Caco-2 (cell line): ENCODE measurements around the gene SDSL. TPM values are rescaled to one million over a fixed set of nuclear protein-coding genes. Genes with fewer than 3 reads are reported as not detected.

Experiments used
- BruUV-seq: library from RNA; stranded (reverse); fragments of 400-500 nt; replicated peaks from 2 replicates; lab custom pipeline; 2021; lab: Mats Ljungman, UMichigan
- CTCF ChIA-PET: fragments of 300-600 bp; sonication (Branson Sonifier 250); formaldehyde crosslinking; loops from one replicate; lab custom pipeline; 2022; ENCODE audit warnings: antibody characterized with exemption; lab: Charles Lee
- POLR2A ChIA-PET: fragments of 300-600 bp; sonication (Branson Sonifier 250); formaldehyde crosslinking; loops from one replicate; lab custom pipeline; 2022; ENCODE audit warnings: antibody characterized with exemption; lab: Charles Lee
- DNase-seq, 2 experiments: peaks; one replicate each; pipeline versions ENCODE4 v3.0.0 to v3.0.0-alpha.2; 2020 to 2022
- H3K27me3 ChIP-seq: replicated peaks from 2 replicates; pipeline ENCODE4 v1.6.0; 2011; ENCODE audit warnings: low read length; ENCODE audit not compliant: control insufficient read depth, insufficient read depth
- H3K36me3 ChIP-seq: 2 replicates; pipeline ENCODE4 v1.5.1; 2011; ENCODE audit warnings: low read length; ENCODE audit not compliant: control insufficient read depth, insufficient read depth
- H3K4me1 ChIP-seq: fragments of 250-450 bp; sonication (Bioruptor Pico); 2 replicates; pipeline ENCODE4 v1.5.1; 2020; ENCODE audit warnings: mild to moderate bottlenecking
- H3K4me3 ChIP-seq: 2 replicates; pipeline ENCODE4 v1.5.1; 2011; ENCODE audit warnings: low read depth, mild to moderate bottlenecking, control low read depth, low read length
- H3K9me3 ChIP-seq: fragments of 250-450 bp; sonication (Bioruptor Pico); 2 replicates; pipeline ENCODE4 v1.5.1; 2020; ENCODE audit warnings: mild to moderate bottlenecking, moderate library complexity
- H3K27ac Mint-ChIP-seq: one replicate; pipeline ENCODE4 v1.8.0; 2022; ENCODE audit warnings: mixed read lengths; ENCODE audit not compliant: unreplicated experiment
- H3K27me3 Mint-ChIP-seq: one replicate; pipeline ENCODE4 v1.8.0; 2022; ENCODE audit warnings: mixed read lengths; ENCODE audit not compliant: insufficient read depth, unreplicated experiment
- H3K36me3 Mint-ChIP-seq: one replicate; pipeline ENCODE4 v1.8.0; 2022; ENCODE audit warnings: mild to moderate bottlenecking, mixed read lengths; ENCODE audit not compliant: insufficient read depth, unreplicated experiment
- H3K4me1 Mint-ChIP-seq: one replicate; pipeline ENCODE4 v1.8.0; 2022; ENCODE audit warnings: low read depth, mixed read lengths; ENCODE audit not compliant: unreplicated experiment
- H3K4me3 Mint-ChIP-seq: one replicate; pipeline ENCODE4 v1.8.0; 2022; ENCODE audit warnings: mild to moderate bottlenecking, moderate library complexity, mixed read lengths; ENCODE audit not compliant: unreplicated experiment
- H3K9me3 Mint-ChIP-seq: one replicate; pipeline ENCODE4 v1.8.0; 2022; ENCODE audit warnings: mixed read lengths; ENCODE audit not compliant: unreplicated experiment
- intact Hi-C: fragments of 100-400 bp; cut with micrococcal nuclease; formaldehyde crosslinking; loops from one replicate; pipeline ENCODE4 v1.10.0; 2022; ENCODE audit not compliant: unreplicated experiment
- total RNA-seq: library from RNA; stranded (reverse); gene quantifications from 2 replicates; pipeline ENCODE4 v1.2.3, GENCODE V29; 2022
- TF ChIP-seq, protein P1 (sequence below), 2 experiments: fragments of 200-600 bp in 1 of 2; IDR thresholded peaks; 1 replicate in 1 of 2; 2 replicates in 1 of 2; pipeline versions ENCODE4 v1.5.1 to v1.8.0; 2011 to 2022; ENCODE audit warnings: antibody characterized with exemption in 1 of 2, control low read depth in 1 of 2, inconsistent platforms in 1 of 2, low read depth in 1 of 2, low read length in 1 of 2, mild to moderate bottlenecking in 1 of 2, moderate library complexity in 1 of 2; ENCODE audit not compliant: insufficient read depth in 1 of 2, severe bottlenecking in 1 of 2, unreplicated experiment in 1 of 2

Gene SDSL
- total RNA-seq, 1 experiment from 2014 or later: 4.5 TPM

DNA sequence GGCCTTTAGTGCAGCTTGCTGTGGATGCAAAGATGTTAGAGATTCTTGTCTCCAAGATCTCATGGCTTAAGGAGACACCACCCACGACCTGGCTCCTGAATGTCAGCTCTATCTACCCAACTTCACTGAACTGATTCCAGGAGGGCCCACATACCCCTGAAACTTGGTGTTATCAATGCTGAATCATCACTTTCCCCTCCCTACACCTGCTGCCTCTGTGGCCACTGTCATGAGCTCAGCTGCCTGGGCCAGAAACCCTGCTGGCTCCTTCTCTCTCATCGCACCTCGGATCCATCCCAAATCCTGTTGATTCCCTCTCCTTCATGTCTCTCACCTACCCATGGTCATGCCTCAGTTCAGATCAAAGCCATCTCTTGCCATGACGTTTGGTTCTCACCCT is 64.5 kb downstream of the SDSL start:
- H3K36me3 Mint-ChIP-seq: no peaks in the 10 kb centered on the region
- Histone ChIP-seq H3K27me3 (no peaks in the 10 kb centered on the region; the same call in 1 of the 2 replicates), H3K36me3 (no peaks in the 10 kb centered on the region), H3K4me1 (no peaks in the 10 kb centered on the region), H3K4me3 (no peak overlapping the region), H3K9me3 (no peaks in the 10 kb centered on the region)
- BruUV-seq: no TSS peak
- DNase-seq: no peak
- CTCF ChIA-PET: no interaction called here
- H3K9me3 Mint-ChIP-seq: no peaks in the 10 kb centered on the region
- intact Hi-C loops: no loop called here
- H3K4me3 Mint-ChIP-seq: no peak overlapping the region
- H3K4me1 Mint-ChIP-seq: no peaks in the 10 kb centered on the region
- peaks cover 30% of the 10 kb centered on the region for H3K27me3 Mint-ChIP-seq
- POLR2A ChIA-PET: no interaction called here
- TF ChIP-seq, protein P1, sequence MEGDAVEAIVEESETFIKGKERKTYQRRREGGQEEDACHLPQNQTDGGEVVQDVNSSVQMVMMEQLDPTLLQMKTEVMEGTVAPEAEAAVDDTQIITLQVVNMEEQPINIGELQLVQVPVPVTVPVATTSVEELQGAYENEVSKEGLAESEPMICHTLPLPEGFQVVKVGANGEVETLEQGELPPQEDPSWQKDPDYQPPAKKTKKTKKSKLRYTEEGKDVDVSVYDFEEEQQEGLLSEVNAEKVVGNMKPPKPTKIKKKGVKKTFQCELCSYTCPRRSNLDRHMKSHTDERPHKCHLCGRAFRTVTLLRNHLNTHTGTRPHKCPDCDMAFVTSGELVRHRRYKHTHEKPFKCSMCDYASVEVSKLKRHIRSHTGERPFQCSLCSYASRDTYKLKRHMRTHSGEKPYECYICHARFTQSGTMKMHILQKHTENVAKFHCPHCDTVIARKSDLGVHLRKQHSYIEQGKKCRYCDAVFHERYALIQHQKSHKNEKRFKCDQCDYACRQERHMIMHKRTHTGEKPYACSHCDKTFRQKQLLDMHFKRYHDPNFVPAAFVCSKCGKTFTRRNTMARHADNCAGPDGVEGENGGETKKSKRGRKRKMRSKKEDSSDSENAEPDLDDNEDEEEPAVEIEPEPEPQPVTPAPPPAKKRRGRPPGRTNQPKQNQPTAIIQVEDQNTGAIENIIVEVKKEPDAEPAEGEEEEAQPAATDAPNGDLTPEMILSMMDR (IDR thresholded peaks at IDR 0.05; ENCODE audit: insufficient read depth in 1 of 2, low read depth in 1 of 2, low read length in 1 of 2, severe bottlenecking in 1 of 2, unreplicated experiment in 1 of 2): no peak
- no peak overlapping the region for H3K27ac Mint-ChIP-seq

Other genes with a start within 250 kb of the SDSL start
- 101 and 110 TPM in 2 replicates for gene DDX54, start 236.9 kb upstream of the SDSL start, total RNA-seq
- gene RITA1, start 236.7 kb upstream of the SDSL start, total RNA-seq: 32.7 and 33.6 TPM in 2 replicates
- 54.4 and 55.9 TPM in 2 replicates for gene TPCN1, start 200.9 kb upstream of the SDSL start, total RNA-seq
- gene SLC8B1, start 87.3 kb upstream of the SDSL start, total RNA-seq: 13.0 and 13.9 TPM in 2 replicates
- 41.1 and 43.1 TPM in 2 replicates for gene PLBD2, start 63.8 kb upstream of the SDSL start, total RNA-seq
- gene SDS, start 18.5 kb upstream of the SDSL start, total RNA-seq: not detected in 2 replicates
- 0.25 and 0.30 TPM in 2 replicates for gene LHX5, start 49.5 kb downstream of the SDSL start, total RNA-seq